ENCODE measurements around the gene WNT4. TPM values are rescaled to one million over a fixed set of nuclear protein-coding genes. Genes with fewer than 3 reads are reported as not detected.

WNT4 gene
- total and polyA plus RNA-seq, 9 of the 15 experiments (the other 6 are each of a cell fraction or from before 2014, with no cell fraction given), result 0.01 TPM; not detected in 8

- Histone ChIP-seq H3K4me2 (ENCODE audit: insufficient read depth, low read length) (peak overlapping the region; percentile 72), H3K27ac (ENCODE audit: extremely low read depth, low read depth, low read length) (no peak overlapping the region), H3K27me3 (ENCODE audit: control insufficient read depth in 2 of 2, insufficient read depth in 2 of 2, low read length in 2 of 2) (peaks cover 0 to 6% of the 10 kb centered on the region in 2 experiments; a peak in 2 of 5 replicates), H3K9ac (ENCODE audit: insufficient read depth in 1 of 2, low read depth in 2 of 2, low read length in 2 of 2) (peak overlapping the region; percentile 48 to 88; a peak in 3 of 4 replicates), H3K9me1 (ENCODE audit: control insufficient read depth, insufficient read depth, low read length) (no peaks in the 10 kb centered on the region), H3K79me2 (ENCODE audit: control insufficient read depth, insufficient read depth, low read length) (no peaks in the 10 kb centered on the region), H3K36me3 (ENCODE audit: control insufficient read depth, insufficient read depth, low read length) (no peaks in the 10 kb centered on the region), H3K4me3 (peak overlapping the region; percentile 37), H3K9me3 (replicated peaks; ENCODE audit: control insufficient read depth, insufficient read depth, low read depth, low read length) (no peaks in the 10 kb centered on the region), H2AFZ (ENCODE audit: low read depth, low read length) (peak overlapping the region; percentile 78; the same call in 1 of the 2 replicates), H3K4me1 (replicated peaks in 1 of 2; ENCODE audit: control insufficient read depth in 2 of 2, insufficient read depth in 2 of 2, low read length in 2 of 2) (peaks cover 5 to 8% of the 10 kb centered on the region in 2 experiments; a peak in 4 of 5 replicates), H4K20me1 (replicated peaks; ENCODE audit: control insufficient read depth, insufficient read depth, low read length) (peaks cover 3% of the 10 kb centered on the region; the same call in 1 of the 2 replicates)
- peak; percentile 10; the same call in 1 of the 3 replicates for ATAC-seq
- ChIA-PET POLR2A (interaction anchor here (0.5 to 2.7 kb wide), 3 partner anchors 11 to 502 kb away, joined by 3 to 10 read pairs (median 3); no protein-coding TSS in a partner anchor), CTCF (ENCODE audit: low intra/inter-chr PET ratio) (no interaction called here)
- BruUV-seq (replicated peaks), result no TSS peak
- no peak for FAIRE-seq
- no peak for TF ChIP-seq E2F8 (IDR thresholded peaks at IDR 0.05; ENCODE audit: low read depth, partially characterized antibody)
- TF ChIP-seq MLX (CRISPR knock-in tag; conservative IDR thresholded peaks at IDR 0.05), result no peak
- 0 out of 2 replicates have a peak, but pooled peaks have one; percentile 37 for TF ChIP-seq ZFX (CRISPR knock-in tag; IDR thresholded peaks at IDR 0.05)
- no peak for TF ChIP-seq CAMTA2 (CRISPR knock-in tag; conservative IDR thresholded peaks at IDR 0.05)
- 42% methylated on average over 6 of the region's 6 CpGs for WGBS (ENCODE audit: insufficient coverage, low coverage, missing lambda C conversion rate)
- DNase-seq (ENCODE audit: extremely low read depth in 1 of 4, low spot score in 3 of 4), result no peak
- in situ Hi-C loops (cut with MboI) (no loop called here), intact Hi-C loops (cut with micrococcal nuclease) (no loop called here)
These were observed 20.7 kb upstream of the WNT4 start for GRCh38 chr1:22163564-22163963.
